ENCODE data around the gene MPC1. TPM values are rescaled to one million over a fixed set of nuclear protein-coding genes. Genes with fewer than 3 reads are reported as not detected.

The MPC1 gene
- total RNA-seq, 4 donors from 2014 or later = 33.4 to 99.4 (median 58.8) TPM

DNA sequence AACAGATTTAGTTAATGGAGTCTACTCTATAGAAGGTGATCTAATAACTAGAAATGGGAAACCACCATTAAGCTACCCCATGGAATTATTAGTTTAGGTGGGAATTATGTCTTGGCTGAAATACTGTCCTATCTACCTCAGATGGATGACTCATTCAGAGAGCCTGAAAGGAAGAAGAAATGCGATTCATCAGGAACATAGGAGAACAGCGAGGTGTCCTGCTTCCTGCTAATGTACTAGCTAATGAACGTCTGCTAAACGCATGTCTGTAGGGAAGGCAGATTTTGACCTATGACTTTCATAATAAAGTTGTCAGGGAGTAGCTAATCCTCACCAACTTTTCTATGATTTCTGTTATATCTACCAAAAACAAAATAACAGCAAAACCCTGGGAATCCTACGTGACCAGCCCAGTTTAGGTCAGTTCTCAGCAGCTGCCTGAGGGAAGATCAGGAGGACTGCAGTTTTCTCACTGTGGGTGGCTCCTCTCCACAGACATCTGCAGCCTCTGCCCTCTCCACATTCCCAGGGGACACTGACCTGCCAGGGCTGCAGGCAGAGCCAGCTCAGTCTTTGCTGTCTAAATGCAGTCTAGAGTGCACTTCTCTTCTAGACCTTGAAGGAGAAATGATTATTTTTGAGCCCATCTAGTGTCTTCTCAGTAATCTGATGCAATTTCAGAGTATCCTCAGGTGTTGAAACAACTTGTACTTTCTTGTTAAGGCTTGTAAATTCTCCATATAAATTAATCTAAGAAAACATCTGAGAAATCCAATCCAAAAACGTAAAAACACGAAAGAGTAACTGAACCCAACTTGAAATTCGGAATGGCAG is 22.3 kb downstream of the MPC1 start:
- TF ChIP-seq, protein P1, sequence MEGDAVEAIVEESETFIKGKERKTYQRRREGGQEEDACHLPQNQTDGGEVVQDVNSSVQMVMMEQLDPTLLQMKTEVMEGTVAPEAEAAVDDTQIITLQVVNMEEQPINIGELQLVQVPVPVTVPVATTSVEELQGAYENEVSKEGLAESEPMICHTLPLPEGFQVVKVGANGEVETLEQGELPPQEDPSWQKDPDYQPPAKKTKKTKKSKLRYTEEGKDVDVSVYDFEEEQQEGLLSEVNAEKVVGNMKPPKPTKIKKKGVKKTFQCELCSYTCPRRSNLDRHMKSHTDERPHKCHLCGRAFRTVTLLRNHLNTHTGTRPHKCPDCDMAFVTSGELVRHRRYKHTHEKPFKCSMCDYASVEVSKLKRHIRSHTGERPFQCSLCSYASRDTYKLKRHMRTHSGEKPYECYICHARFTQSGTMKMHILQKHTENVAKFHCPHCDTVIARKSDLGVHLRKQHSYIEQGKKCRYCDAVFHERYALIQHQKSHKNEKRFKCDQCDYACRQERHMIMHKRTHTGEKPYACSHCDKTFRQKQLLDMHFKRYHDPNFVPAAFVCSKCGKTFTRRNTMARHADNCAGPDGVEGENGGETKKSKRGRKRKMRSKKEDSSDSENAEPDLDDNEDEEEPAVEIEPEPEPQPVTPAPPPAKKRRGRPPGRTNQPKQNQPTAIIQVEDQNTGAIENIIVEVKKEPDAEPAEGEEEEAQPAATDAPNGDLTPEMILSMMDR (IDR thresholded peaks at IDR 0.05) = no peak
- ATAC-seq (ENCODE audit: low FRiP score) (no peak), DNase-seq (ENCODE audit: low spot score) (no peak)

DNA sequence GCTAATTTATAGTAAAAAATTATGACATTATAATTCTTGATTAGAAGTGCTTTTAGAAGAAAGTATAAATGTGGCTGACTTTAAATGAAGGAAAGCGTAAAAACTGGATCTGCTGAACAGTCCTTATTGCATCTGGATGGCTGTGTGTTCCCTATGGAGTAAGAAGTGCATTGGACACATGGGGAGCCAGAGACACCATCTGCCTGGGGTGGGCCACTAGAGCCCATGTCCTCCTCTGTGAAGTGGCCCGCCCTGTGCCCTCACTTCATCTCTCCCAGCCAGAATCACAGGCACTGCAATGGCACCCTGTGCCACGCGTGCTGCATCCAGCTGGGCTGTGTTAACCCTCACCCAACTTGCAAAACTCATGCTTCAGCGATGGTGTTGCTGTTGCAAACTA is 27.2 kb downstream of the MPC1 start:
- DNase-seq (ENCODE audit: low spot score) (no peak), ATAC-seq (ENCODE audit: low FRiP score) (no peak)
- TF ChIP-seq, protein P1 (IDR thresholded peaks at IDR 0.05) = no peak

- ATAC-seq (ENCODE audit: low FRiP score) (no peak), DNase-seq (ENCODE audit: low spot score) (no peak)
- TF ChIP-seq, protein P1 (IDR thresholded peaks at IDR 0.05) = no peak
Measured at GRCh38 chr6:166354965-166355364, 27.8 kb downstream of the MPC1 start.

DNA sequence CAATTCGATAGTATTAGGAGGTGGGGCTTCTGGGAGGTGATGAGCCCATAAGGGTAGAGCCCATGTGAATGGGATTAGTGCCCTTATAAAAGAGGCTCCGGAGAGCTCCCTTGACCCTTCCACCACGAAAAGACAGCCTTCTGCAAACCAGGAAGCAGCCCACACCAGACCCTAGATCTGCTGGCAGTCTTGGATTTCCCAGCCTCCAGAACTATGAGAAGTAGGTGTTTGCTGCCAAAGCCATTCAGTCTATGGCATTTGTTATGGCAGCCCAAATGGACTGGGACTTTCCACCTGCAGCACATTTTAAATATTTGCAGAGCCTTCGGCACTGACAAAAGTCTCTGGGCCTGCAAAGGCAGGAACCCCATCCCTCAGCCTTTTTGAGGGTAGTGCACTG is 28.6 kb downstream of the MPC1 start:
- ATAC-seq (ENCODE audit: low FRiP score) = no peak
- TF ChIP-seq, protein P1 (IDR thresholded peaks at IDR 0.05) = no peak
- no peak for DNase-seq (ENCODE audit: low spot score)

- no peak for ATAC-seq (ENCODE audit: low FRiP score)
- TF ChIP-seq, protein P1 (IDR thresholded peaks at IDR 0.05) = no peak
- DNase-seq (ENCODE audit: low spot score) = no peak
Measured at GRCh38 chr6:166353507-166353906, 29.2 kb downstream of the MPC1 start.

- TF ChIP-seq, protein P1 (IDR thresholded peaks at IDR 0.05) = no peak
- no peak for ATAC-seq (ENCODE audit: low FRiP score)
- DNase-seq (ENCODE audit: low spot score) = no peak
Measured at GRCh38 chr6:166352923-166353322, 29.8 kb downstream of the MPC1 start.

- DNase-seq (ENCODE audit: low spot score) (no peak), ATAC-seq (ENCODE audit: low FRiP score) (no peak)
- TF ChIP-seq, protein P1 (IDR thresholded peaks at IDR 0.05) = no peak
Measured at GRCh38 chr6:166351715-166352285, 30.9 kb downstream of the MPC1 start.

All from omental fat pad (tissue), 4 donors.